ENCODE results near the gene TCF3.
A peak's percentile ranks its signal among the peaks of the same experiment; 100 is the strongest.

TCF3 gene

DNA sequence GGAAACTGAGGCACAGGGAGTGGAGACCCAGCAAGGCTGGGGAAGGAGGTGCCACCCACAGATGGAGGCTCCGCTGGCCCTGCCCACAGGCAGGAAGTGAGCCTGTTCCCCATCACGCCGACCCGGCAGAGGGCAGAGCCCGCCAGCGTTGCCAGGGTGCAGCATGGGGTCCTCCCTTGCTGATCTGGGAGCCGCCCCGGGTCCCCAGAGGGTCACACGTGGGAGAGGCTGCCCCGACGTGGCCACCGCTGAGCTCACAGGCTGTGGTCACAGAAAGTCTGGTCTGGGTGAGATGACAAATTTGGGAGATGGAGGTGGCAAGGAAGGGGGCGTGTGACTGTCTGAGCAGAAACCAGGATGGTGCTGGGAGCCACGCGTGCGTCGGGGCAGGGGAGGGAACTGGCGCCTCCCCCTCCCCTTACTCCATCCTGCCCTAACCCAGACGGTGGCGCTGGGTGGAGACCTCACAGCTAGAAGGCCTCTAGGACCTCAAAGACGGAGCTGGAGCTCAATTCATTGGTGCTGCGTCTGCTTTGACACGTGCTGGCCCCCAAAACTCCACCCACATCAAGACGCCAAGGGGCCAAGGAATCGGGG, 92.0 kb downstream of the TCF3 start:
- Histone ChIP-seq H3K27ac (0 out of 2 replicates have a peak overlapping the region, but pooled peaks have one; percentile 3), H3K4me1 (peaks cover 46% of the 10 kb centered on the region), H3K4me2 (peak overlapping the region; percentile 45), H3K4me3 (no peak overlapping the region), H3K36me3 (peaks cover 96% of the 10 kb centered on the region), H3K27me3 (no peaks in the 10 kb centered on the region), H3K9me3 (no peaks in the 10 kb centered on the region), H3K9ac (peak overlapping the region; percentile 29; the same call in 1 of the 2 replicates), H4K20me1 (peaks cover 100% of the 10 kb centered on the region)
- TF ChIP-seq Cebpa-rat (IDR thresholded peaks at IDR 0.05): no peak
